ENCODE results near the gene FOXRED2. TPM values are rescaled to one million over a fixed set of nuclear protein-coding genes. Genes with fewer than 3 reads are reported as not detected.
"Not testable (repeated sequence)": the region's sequence is repeated elsewhere in the genome, so short reads cannot be mapped to it uniquely, and the experiment has no call there.

The FOXRED2 gene
- polyA plus RNA-seq, 1 experiment: 2.4 TPM

DNA sequence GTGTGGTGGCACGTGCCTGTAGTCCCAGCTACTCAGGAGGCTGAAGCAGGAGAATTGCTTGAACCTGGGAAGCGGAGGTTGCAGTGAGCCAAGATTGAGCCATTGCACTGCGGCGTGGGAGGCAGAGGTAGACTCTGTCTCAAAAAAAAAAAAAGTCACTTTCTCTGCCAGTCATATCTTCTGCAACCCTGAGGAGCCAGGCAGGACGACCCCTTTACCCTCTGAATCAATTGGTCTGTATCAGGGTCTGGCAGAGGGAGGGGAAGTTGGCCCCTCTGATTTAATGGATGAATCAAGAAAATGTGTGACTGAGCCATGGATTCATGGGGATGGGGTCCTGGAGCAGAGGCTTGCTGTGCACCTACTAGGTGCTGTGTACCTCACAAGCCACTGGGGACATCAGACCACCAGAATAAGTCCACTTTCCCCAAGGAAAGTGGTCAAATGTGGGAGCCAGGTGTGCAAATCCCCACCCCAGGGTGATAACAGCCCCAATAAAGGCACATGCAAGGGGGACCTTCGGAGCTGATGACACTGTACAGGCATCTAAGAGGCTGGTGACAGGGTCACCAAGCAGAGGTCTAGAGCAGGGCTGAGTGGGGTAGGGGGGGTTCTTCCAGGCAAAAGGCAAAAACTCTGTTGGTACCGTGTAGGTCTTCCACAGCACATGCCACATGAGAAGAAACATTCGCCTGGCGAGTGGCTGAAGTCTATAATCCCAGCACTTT lies 54.4 kb downstream of the FOXRED2 start:
- TF ChIP-seq, protein P1, sequence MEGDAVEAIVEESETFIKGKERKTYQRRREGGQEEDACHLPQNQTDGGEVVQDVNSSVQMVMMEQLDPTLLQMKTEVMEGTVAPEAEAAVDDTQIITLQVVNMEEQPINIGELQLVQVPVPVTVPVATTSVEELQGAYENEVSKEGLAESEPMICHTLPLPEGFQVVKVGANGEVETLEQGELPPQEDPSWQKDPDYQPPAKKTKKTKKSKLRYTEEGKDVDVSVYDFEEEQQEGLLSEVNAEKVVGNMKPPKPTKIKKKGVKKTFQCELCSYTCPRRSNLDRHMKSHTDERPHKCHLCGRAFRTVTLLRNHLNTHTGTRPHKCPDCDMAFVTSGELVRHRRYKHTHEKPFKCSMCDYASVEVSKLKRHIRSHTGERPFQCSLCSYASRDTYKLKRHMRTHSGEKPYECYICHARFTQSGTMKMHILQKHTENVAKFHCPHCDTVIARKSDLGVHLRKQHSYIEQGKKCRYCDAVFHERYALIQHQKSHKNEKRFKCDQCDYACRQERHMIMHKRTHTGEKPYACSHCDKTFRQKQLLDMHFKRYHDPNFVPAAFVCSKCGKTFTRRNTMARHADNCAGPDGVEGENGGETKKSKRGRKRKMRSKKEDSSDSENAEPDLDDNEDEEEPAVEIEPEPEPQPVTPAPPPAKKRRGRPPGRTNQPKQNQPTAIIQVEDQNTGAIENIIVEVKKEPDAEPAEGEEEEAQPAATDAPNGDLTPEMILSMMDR (IDR thresholded peaks at IDR 0.05; ENCODE audit: low read depth, low read length): no peak
- no peaks in the 10 kb centered on the region; the same call in 1 of the 2 replicates for H3K9me3 ChIP-seq (ENCODE audit: control insufficient read depth, insufficient read depth, low read length)
- CTCF ChIA-PET: interaction anchor here (0.6 kb wide), 1 partner anchor 23 kb away, joined by 7 read pairs; no protein-coding TSS in a partner anchor
- no peak overlapping the region for H3K27ac ChIP-seq (ENCODE audit: low read depth, low read length)
- POLR2A ChIA-PET: interaction anchor here (1.0 kb wide), 1 partner anchor 64 kb away, joined by 8 read pairs; the partner anchor contains the start of gene MYH9
- H3K27me3 ChIP-seq (ENCODE audit: control insufficient read depth, insufficient read depth, low read length): no peaks in the 10 kb centered on the region
- no peak overlapping the region for H3K4me3 ChIP-seq (ENCODE audit: low read depth, low read length)
- DNase-seq (ENCODE audit: low read depth, low spot score): no peak

DNA sequence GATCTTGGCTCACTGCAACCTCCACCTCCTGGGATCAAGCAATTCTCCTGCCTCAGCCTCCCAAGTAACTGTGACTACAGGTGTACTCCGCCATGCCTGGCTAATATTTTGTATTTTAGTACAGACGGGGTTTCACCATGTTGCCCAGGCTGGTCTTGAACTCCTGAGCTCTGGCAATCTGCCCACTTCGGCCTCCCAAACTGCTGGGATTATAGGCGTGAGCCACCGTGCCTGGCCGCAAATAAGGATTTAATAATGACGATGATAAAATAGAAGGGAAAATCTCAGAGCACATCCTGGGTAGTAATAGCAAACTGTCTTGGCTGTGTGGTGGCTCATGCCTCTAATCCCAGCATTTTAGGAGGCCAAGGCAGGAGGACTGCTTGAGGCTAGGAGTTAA lies 55.9 kb downstream of the FOXRED2 start:
- H3K27me3 ChIP-seq (ENCODE audit: control insufficient read depth, insufficient read depth, low read length); H3K4me3 ChIP-seq (ENCODE audit: low read depth, low read length); H3K27ac ChIP-seq (ENCODE audit: low read depth, low read length); H3K9me3 ChIP-seq (ENCODE audit: control insufficient read depth, insufficient read depth, low read length); CTCF ChIA-PET; DNase-seq (ENCODE audit: low read depth, low spot score): not testable (repeated sequence)
- POLR2A ChIA-PET: interaction anchor here (0.6 kb wide), 1 partner anchor 98 kb away, joined by 4 read pairs; no protein-coding TSS in a partner anchor

GRCh38 chr22:36449596-36450175 lies 57.2 kb downstream of the FOXRED2 start:
- POLR2A ChIA-PET: interaction anchor here (1.6 kb wide), 1 partner anchor 18 kb away, joined by 3 read pairs; no protein-coding TSS in a partner anchor
- CTCF ChIA-PET: interaction anchor here (1.0 kb wide), 1 partner anchor 21 kb away, joined by 4 read pairs; no protein-coding TSS in a partner anchor
- peaks cover 5% of the 10 kb centered on the region for H3K9me3 ChIP-seq (ENCODE audit: control insufficient read depth, insufficient read depth, low read length)

DNA sequence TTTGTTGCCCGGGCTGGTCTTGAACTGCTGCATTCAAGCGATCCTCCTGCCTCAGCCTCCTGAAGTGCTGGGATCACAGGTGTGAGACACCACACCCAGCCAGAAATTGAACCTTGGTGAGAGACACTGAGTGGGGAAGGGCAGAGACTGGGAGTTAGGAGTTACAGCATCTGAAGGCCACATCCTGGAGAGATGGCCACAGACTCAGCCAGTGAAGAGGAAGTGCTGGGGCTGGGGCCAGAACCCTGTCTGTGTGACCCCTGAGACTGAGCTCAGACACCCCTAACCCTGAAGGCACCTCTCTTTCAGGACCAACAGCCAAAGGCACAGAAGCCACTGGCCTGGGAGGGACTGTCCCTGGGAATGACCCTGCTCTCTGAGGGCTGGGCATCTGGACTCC lies 59.2 kb downstream of the FOXRED2 start:
- TF ChIP-seq, protein P1 (IDR thresholded peaks at IDR 0.05; ENCODE audit: low read depth, low read length): no peak
- Histone ChIP-seq H3K9me3 (ENCODE audit: control insufficient read depth, insufficient read depth, low read length) (peaks cover 5% of the 10 kb centered on the region), H3K4me3 (ENCODE audit: low read depth, low read length) (no peak overlapping the region), H3K27me3 (ENCODE audit: control insufficient read depth, insufficient read depth, low read length) (no peaks in the 10 kb centered on the region), H3K27ac (ENCODE audit: low read depth, low read length) (no peak overlapping the region)
- ChIA-PET POLR2A (interaction anchor here (0.7 kb wide), 1 partner anchor 27 kb away, joined by 4 read pairs; no protein-coding TSS in a partner anchor), CTCF (no interaction called here)
- DNase-seq (ENCODE audit: low read depth, low spot score): no peak

More at GRCh38 chr22:36449596-36450175, 57.2 kb downstream of the FOXRED2 start:
- DNase-seq (ENCODE audit: low read depth, low spot score): no peak
- TF ChIP-seq, protein P1 (IDR thresholded peaks at IDR 0.05; ENCODE audit: low read depth, low read length): no peak
- no peak overlapping the region for H3K27ac ChIP-seq (ENCODE audit: low read depth, low read length)
- no peak overlapping the region for H3K4me3 ChIP-seq (ENCODE audit: low read depth, low read length)
- H3K27me3 ChIP-seq (ENCODE audit: control insufficient read depth, insufficient read depth, low read length): no peaks in the 10 kb centered on the region

GRCh38 chr22:36445158-36445668 lies 61.6 kb downstream of the FOXRED2 start:
- Histone ChIP-seq H3K27me3 (ENCODE audit: control insufficient read depth, insufficient read depth, low read length) (no peaks in the 10 kb centered on the region), H3K27ac (ENCODE audit: low read depth, low read length) (peak overlapping the region; percentile 92), H3K9me3 (ENCODE audit: control insufficient read depth, insufficient read depth, low read length) (peaks cover 5% of the 10 kb centered on the region), H3K4me3 (ENCODE audit: low read depth, low read length) (no peak overlapping the region)
- TF ChIP-seq, protein P1 (IDR thresholded peaks at IDR 0.05; ENCODE audit: low read depth, low read length): no peak
- peak; percentile 94 for DNase-seq (ENCODE audit: low read depth, low spot score)
- ChIA-PET POLR2A (interaction anchor here (0.6 to 1.9 kb wide), 12 partner anchors 10 to 80 kb away, joined by 3 to 20 read pairs (median 4); partner anchors contain the start of gene MYH9), CTCF (interaction anchor here (1.3 kb wide), 1 partner anchor 25 kb away, joined by 5 read pairs; no protein-coding TSS in a partner anchor)

Data from AG04450 (cell line).